DLD1 (cell line): ENCODE data around the gene MOB1A.

Experiments
- in situ Hi-C: cut with HindIII; loops from 2 replicates; pipeline ENCODE4 v1.10.0; 2017; ENCODE audit warnings: low sequenced_read_pairs

MOB1A gene

DNA sequence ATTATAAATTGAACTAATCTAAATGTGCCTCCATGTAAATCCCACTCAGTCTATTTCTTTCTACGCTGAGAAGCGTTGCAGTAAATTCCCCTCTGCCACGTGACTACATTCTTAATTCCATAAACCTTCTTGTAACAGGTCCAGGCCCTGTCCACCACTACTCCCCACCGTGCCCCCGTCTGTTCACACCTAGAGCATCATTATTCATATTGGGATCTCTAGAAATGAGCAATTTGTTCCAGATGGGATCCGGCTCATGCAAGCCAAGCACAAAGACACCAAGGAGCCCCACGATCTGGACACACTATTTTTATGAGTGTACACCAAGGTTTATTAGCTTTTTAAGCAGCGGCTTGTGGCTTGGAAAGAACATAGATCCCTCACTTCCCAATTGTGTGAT is 69.1 kb downstream of the MOB1A start:
- in situ Hi-C loops: no loop called here

DNA sequence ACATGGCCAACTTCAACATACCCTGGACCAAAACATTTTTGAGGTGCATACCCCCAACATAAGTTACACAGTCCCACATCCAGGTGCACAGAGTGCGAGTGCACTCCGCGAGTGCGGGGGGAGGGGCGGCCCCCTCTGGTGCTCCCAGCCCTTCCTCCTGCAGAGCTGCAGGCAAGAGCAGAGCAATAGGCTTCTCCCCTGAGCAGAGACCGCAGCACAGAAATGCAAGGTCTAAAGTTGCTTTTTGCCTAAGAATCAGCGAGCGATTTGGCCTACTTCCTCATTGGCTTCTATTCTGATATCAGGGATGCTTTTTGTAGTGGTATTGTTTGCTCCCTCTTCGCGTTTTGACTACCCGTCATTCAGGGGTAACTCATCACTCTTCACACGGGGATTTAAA is 71.6 kb downstream of the MOB1A start:
- in situ Hi-C loops: no loop called here

DNA sequence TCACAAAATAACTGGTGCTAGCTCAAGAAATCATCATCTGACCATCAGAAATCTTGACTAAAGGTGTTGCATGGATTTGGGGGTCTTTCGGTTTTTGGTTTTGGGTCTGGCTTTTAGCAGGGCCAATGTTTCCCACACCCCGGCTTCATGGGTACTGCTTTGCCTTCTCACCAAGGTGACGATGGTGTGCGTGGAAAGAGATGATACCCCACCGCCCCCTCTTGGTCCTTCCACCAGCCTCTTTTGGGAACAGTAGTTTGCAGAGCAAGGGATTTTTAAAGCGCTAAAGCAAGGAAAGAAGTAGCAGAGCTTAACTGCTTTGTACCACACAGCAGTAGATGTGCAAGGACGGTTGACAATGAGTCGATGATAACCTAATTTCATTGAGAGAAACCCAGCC is 73.3 kb downstream of the MOB1A start:
- in situ Hi-C loops: no loop called here

DNA sequence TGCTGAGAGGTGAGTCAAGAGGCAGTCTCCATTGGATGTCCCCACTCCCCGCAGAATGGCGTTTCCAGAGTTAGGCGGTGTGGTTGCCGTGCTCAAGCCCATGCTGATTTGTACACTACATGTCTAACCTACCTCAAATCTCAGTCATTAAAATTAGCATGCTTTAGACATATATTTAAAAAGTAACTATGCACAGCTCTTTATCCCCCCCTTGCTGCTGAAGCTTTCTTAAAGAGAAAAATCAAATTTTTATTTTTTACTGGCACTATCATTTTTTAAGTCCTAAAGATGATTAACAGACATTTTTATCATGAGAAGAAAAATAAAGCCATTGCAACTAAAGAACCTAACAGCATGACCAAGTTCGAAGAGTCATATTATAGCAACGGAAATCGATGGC is 73.8 kb downstream of the MOB1A start:
- in situ Hi-C loops: no loop called here

DNA sequence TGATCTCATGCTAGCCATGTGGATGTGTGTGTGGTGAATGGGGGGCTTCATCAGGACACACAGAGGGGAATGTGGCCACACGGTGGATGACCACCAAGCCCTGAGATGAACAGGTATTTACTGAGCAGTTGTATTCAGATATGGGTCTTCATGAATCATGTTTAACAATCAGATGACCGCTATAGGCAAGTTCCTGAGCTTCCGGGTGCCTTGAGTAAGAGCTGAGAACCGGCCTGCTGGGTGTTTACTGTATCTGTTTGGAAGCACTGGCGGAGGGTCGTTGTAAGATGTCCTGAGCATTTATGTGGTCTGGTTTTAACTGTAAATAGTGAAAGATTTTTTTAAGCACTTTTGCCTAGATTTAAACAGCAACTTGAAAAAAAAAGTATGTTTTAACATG is 74.9 kb downstream of the MOB1A start:
- in situ Hi-C loops: no loop called here
